Activated CD8-positive, alpha-beta T cell treated with anti-CD3 and anti-CD28 coated beads for 36 hours (primary cell): ENCODE results near the gene CLCA1. TPM values are rescaled to one million over a fixed set of nuclear protein-coding genes. Genes with fewer than 3 reads are reported as not detected.

Experiments used
- ATAC-seq: fragments of 200-7000 bp; cut with Tn5 transposase; one replicate; pipeline ENCODE4 v1.10.0; 2021; ENCODE audit warnings: mild to moderate bottlenecking, moderate library complexity
- CTCF ChIA-PET: fragments of 350-600 bp; sonication (Branson Sonifier 250); formaldehyde crosslinking; loops from one replicate; lab custom pipeline; 2021; ENCODE audit warnings: antibody characterized with exemption; lab: Charles Lee
- POLR2A ChIA-PET: fragments of 350-600 bp; sonication (Branson Sonifier 250); formaldehyde crosslinking; loops from one replicate; lab custom pipeline; 2021; ENCODE audit warnings: antibody characterized with exemption; lab: Charles Lee
- DNase-seq: peaks from one replicate; pipeline ENCODE4 v3.0.0-alpha.2; 2020
- H3K27ac Mint-ChIP-seq: one replicate; pipeline ENCODE4 v1.8.0; 2021; ENCODE audit warnings: mild to moderate bottlenecking, mixed read lengths
- H3K27me3 Mint-ChIP-seq: one replicate; pipeline ENCODE4 v1.8.0; 2021; ENCODE audit warnings: mixed read lengths
- H3K36me3 Mint-ChIP-seq: one replicate; pipeline ENCODE4 v1.8.0; 2021; ENCODE audit warnings: low read depth, mixed read lengths
- H3K4me1 Mint-ChIP-seq: one replicate; pipeline ENCODE4 v1.8.0; 2021; ENCODE audit warnings: low read depth, mixed read lengths
- H3K4me3 Mint-ChIP-seq: one replicate; pipeline ENCODE4 v1.8.0; 2021; ENCODE audit warnings: mild to moderate bottlenecking, moderate library complexity, mixed read lengths
- H3K9me3 Mint-ChIP-seq: one replicate; pipeline ENCODE4 v1.8.0; 2021; ENCODE audit warnings: mixed read lengths
- CTCF ChIP-seq: fragments of 200-600 bp; IDR thresholded peaks from one replicate; pipeline ENCODE4 v1.8.0; 2022; ENCODE audit warnings: antibody characterized with exemption, mild to moderate bottlenecking
- intact Hi-C: fragments of 100-400 bp; cut with micrococcal nuclease; formaldehyde crosslinking; loops from one replicate; pipeline ENCODE4 v1.10.0; 2022
- total RNA-seq, 2 experiments: library from RNA; stranded (reverse); gene quantifications; one replicate each; pipeline ENCODE4 v1.2.3, GENCODE V29; 2021

The CLCA1 gene
- total RNA-seq, 2 experiments from 2014 or later: not detected

- H3K4me1 Mint-ChIP-seq: no peaks in the 10 kb centered on the region
- ChIA-PET CTCF (interaction anchor here (1.4 kb wide), 1 partner anchor 26 kb away, joined by 5 read pairs; no protein-coding TSS in a partner anchor), POLR2A (no interaction called here)
- intact Hi-C loops: no loop called here
- no peak overlapping the region for H3K4me3 Mint-ChIP-seq
- DNase-seq (no peak), ATAC-seq (no peak)
- H3K36me3 Mint-ChIP-seq: no peaks in the 10 kb centered on the region
- no peaks in the 10 kb centered on the region for H3K27me3 Mint-ChIP-seq
- no peak overlapping the region for H3K27ac Mint-ChIP-seq
- no peaks in the 10 kb centered on the region for H3K9me3 Mint-ChIP-seq
- no peak for TF ChIP-seq CTCF
These were observed 21.4 kb upstream of the CLCA1 start for GRCh38 chr1:86447198-86447790.

- no peak for TF ChIP-seq CTCF
- intact Hi-C loops: no loop called here
- no peaks in the 10 kb centered on the region for H3K27me3 Mint-ChIP-seq
- no peaks in the 10 kb centered on the region for H3K36me3 Mint-ChIP-seq
- H3K4me1 Mint-ChIP-seq: no peaks in the 10 kb centered on the region
- H3K4me3 Mint-ChIP-seq: no peak overlapping the region
- H3K27ac Mint-ChIP-seq: no peak overlapping the region
- ChIA-PET CTCF (interaction anchor here (1.5 kb wide), 1 partner anchor 53 kb away, joined by 3 read pairs; no protein-coding TSS in a partner anchor), POLR2A (no interaction called here)
- DNase-seq (no peak), ATAC-seq (no peak)
- H3K9me3 Mint-ChIP-seq: no peaks in the 10 kb centered on the region
These were observed 20.1 kb upstream of the CLCA1 start for GRCh38 chr1:86448670-86449069.

GRCh38 chr1:86449103-86449502 is 19.6 kb upstream of the CLCA1 start:
- ChIA-PET CTCF (interaction anchor here (1.5 kb wide), 1 partner anchor 53 kb away, joined by 3 read pairs; no protein-coding TSS in a partner anchor), POLR2A (no interaction called here)
- ATAC-seq: no peak
- intact Hi-C loops: no loop called here
- Mint-ChIP-seq H3K36me3 (no peaks in the 10 kb centered on the region), H3K4me1 (no peaks in the 10 kb centered on the region), H3K27me3 (no peaks in the 10 kb centered on the region), H3K27ac (no peak overlapping the region), H3K4me3 (no peak overlapping the region), H3K9me3 (no peaks in the 10 kb centered on the region)
- DNase-seq: no peak
- no peak for TF ChIP-seq CTCF

GRCh38 chr1:86450847-86451246 is 17.9 kb upstream of the CLCA1 start:
- ChIA-PET CTCF (interaction anchor here (1.1 to 2.5 kb wide), 2 partner anchors 23 to 49 kb away, joined by 3 to 10 read pairs; no protein-coding TSS in a partner anchor), POLR2A (no interaction called here)
- TF ChIP-seq CTCF: no peak
- Mint-ChIP-seq H3K36me3 (no peaks in the 10 kb centered on the region), H3K9me3 (no peaks in the 10 kb centered on the region), H3K27ac (no peak overlapping the region), H3K27me3 (no peaks in the 10 kb centered on the region), H3K4me1 (no peaks in the 10 kb centered on the region), H3K4me3 (no peak overlapping the region)
- ATAC-seq (no peak), DNase-seq (no peak)
- intact Hi-C loops: no loop called here

DNA sequence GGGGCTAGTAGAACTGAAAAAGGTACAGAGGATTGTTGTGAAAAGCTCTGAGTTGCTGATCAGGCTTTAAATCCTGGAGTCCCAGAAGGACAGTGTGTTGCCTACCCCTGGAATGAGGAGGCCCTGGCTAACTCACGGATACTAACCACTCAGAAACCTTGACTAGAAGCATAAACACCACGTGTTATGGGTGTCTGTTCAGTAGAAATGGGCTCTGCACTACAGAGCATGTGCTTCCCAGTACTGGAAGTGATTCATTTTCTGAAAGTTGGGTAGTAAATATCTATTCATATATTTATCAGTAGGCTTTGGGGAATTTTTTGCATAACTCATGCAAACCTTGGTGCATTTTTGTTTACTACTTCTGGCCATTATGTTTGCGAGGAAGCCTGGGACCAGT is 15.1 kb upstream of the CLCA1 start:
- Mint-ChIP-seq H3K9me3 (no peaks in the 10 kb centered on the region), H3K27me3 (peaks cover 6% of the 10 kb centered on the region), H3K4me3 (no peak overlapping the region), H3K4me1 (no peaks in the 10 kb centered on the region), H3K27ac (no peak overlapping the region), H3K36me3 (no peaks in the 10 kb centered on the region)
- ATAC-seq (no peak), DNase-seq (no peak)
- TF ChIP-seq CTCF: no peak
- ChIA-PET CTCF (interaction anchor here (0.8 to 1.3 kb wide), 4 partner anchors 20 to 86 kb away, joined by 3 to 4 read pairs (median 4); no protein-coding TSS in a partner anchor), POLR2A (no interaction called here)
- intact Hi-C loops: no loop called here
